DOHH2 (cell line): ENCODE measurements around the gene RAB5A.
"Not testable (repeated sequence)": the region's sequence is repeated elsewhere in the genome, so short reads cannot be mapped to it uniquely, and the experiment has no call there.

Experiments used
- H3F3A ChIP-seq: fragments of 200-600 bp; sonication (generic), shearing (Covaris generic); 2 replicates; pipeline ENCODE4 v1.6.0; 2016; ENCODE audit warnings: antibody characterized with exemption, mild to moderate bottlenecking; ENCODE audit not compliant: control insufficient read depth, insufficient read depth
- H3K27ac ChIP-seq: fragments of 200-600 bp; sonication (generic); 2 replicates; pipeline ENCODE4 v1.5.1; 2014; ENCODE audit warnings: low read depth, mild to moderate bottlenecking, low read length, moderate library complexity
- H3K27me3 ChIP-seq: fragments of 200-600 bp; sonication (generic); 2 replicates; pipeline ENCODE4 v1.6.1; 2014; ENCODE audit warnings: mild to moderate bottlenecking, low read length, mixed read lengths; ENCODE audit not compliant: control insufficient read depth
- H3K36me3 ChIP-seq: fragments of 200-600 bp; sonication (generic); 2 replicates; pipeline ENCODE4 v1.6.1; 2014; ENCODE audit warnings: mild to moderate bottlenecking, low read length, moderate library complexity, mixed read lengths; ENCODE audit not compliant: control insufficient read depth
- H3K4me1 ChIP-seq: fragments of 200-600 bp; sonication (generic); 2 replicates; pipeline ENCODE4 v1.6.1; 2014; ENCODE audit warnings: mild to moderate bottlenecking, low read length, mixed read lengths; ENCODE audit not compliant: control insufficient read depth
- H3K4me2 ChIP-seq: fragments of 200-600 bp; sonication (generic); 2 replicates; pipeline ENCODE4 v1.6.0; 2014; ENCODE audit warnings: mild to moderate bottlenecking, low read length, moderate library complexity
- H3K4me3 ChIP-seq: fragments of 200-600 bp; sonication (generic); 2 replicates; pipeline ENCODE4 v1.5.1; 2014; ENCODE audit warnings: mild to moderate bottlenecking, low read length, mixed read lengths
- H3K79me2 ChIP-seq: fragments of 200-600 bp; sonication (generic); 2 replicates; pipeline ENCODE4 v1.6.1; 2014; ENCODE audit warnings: mild to moderate bottlenecking, low read length, mixed read lengths; ENCODE audit not compliant: control insufficient read depth
- H3K9me2 ChIP-seq: fragments of 200-600 bp; sonication (generic); replicated peaks from 2 replicates; pipeline ENCODE4 v1.6.1; 2014; ENCODE audit warnings: mild to moderate bottlenecking, low read length, mixed read lengths; ENCODE audit not compliant: control insufficient read depth
- H3K9me3 ChIP-seq: fragments of 200-600 bp; sonication (generic); 2 replicates; pipeline ENCODE4 v1.6.1; 2014; ENCODE audit warnings: antibody characterized with exemption, low read length, mixed read lengths; ENCODE audit not compliant: control insufficient read depth, insufficient read depth
- H4K20me1 ChIP-seq: fragments of 200-600 bp; sonication (generic); 2 replicates; pipeline ENCODE4 v1.6.0; 2014; ENCODE audit warnings: low read depth, mild to moderate bottlenecking, antibody characterized with exemption, low read length, moderate library complexity; ENCODE audit not compliant: control insufficient read depth, insufficient read depth
- EZH2phosphoT487 ChIP-seq: fragments of 200-600 bp; sonication (generic); IDR thresholded peaks from 2 replicates; pipeline ENCODE4 v1.6.1; 2017; ENCODE audit warnings: borderline replicate concordance, mild to moderate bottlenecking, antibody characterized with exemption, low read length, moderate library complexity, mixed read lengths
- TF ChIP-seq, protein P1 (sequence below): fragments of 200-600 bp; sonication (generic); IDR thresholded peaks from one replicate; pipeline ENCODE4 v1.5.1; 2014; ENCODE audit warnings: antibody characterized with exemption, mild to moderate bottlenecking, low read depth, low read length; ENCODE audit not compliant: poor library complexity, severe bottlenecking

RAB5A gene

DNA sequence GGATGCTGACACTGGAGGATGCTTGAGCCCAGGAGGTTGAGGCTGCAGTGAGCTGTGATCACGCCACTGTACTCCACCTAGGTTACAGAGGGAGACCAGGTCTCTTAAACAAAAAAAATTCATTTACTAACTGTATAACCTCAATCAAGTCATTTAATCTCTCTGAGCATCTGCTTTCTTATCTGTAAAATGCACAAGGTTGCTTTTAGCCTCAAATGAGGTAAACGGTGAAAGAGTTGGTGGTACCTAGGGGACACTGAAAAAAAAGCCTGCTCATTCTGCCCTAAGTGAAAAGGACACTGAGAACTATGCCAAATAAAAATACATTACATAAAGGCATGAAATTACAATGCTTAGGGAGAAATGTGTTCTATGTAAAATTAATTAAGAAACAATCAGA, 61.7 kb downstream of the RAB5A start:
- H3K36me3 ChIP-seq = no peaks in the 10 kb centered on the region
- H3K79me2 ChIP-seq = no peaks in the 10 kb centered on the region
- no peaks in the 10 kb centered on the region for H3K9me3 ChIP-seq
- H3K27ac ChIP-seq = no peak overlapping the region
- no peaks in the 10 kb centered on the region for H3K9me2 ChIP-seq
- H3F3A ChIP-seq = no peaks in the 10 kb centered on the region
- no peaks in the 10 kb centered on the region for H4K20me1 ChIP-seq
- no peaks in the 10 kb centered on the region for H3K27me3 ChIP-seq
- H3K4me1 ChIP-seq = no peaks in the 10 kb centered on the region
- no peak overlapping the region for H3K4me2 ChIP-seq
- TF ChIP-seq, protein P1, sequence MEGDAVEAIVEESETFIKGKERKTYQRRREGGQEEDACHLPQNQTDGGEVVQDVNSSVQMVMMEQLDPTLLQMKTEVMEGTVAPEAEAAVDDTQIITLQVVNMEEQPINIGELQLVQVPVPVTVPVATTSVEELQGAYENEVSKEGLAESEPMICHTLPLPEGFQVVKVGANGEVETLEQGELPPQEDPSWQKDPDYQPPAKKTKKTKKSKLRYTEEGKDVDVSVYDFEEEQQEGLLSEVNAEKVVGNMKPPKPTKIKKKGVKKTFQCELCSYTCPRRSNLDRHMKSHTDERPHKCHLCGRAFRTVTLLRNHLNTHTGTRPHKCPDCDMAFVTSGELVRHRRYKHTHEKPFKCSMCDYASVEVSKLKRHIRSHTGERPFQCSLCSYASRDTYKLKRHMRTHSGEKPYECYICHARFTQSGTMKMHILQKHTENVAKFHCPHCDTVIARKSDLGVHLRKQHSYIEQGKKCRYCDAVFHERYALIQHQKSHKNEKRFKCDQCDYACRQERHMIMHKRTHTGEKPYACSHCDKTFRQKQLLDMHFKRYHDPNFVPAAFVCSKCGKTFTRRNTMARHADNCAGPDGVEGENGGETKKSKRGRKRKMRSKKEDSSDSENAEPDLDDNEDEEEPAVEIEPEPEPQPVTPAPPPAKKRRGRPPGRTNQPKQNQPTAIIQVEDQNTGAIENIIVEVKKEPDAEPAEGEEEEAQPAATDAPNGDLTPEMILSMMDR = no peak
- TF ChIP-seq EZH2phosphoT487 = no peak
- H3K4me3 ChIP-seq = no peak overlapping the region

DNA sequence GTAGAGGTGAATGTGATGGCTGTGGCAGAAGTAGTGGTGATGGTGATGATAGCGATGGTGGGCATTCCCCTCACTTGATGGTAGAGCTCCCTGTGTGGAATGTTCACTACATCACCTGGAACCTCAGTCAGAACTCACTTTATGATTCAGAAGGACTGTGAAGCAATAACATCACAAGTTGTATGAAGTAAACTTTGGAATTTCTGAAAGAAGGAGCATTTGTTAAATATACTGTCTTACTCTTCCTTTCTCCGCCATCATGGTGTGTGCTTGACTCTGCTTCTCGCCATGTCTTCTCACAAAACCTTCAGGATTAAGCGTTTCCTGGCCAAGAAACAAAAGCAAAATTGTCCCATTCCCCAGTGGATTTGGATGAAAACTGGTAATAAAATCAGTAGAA, 65.3 kb downstream of the RAB5A start, which contains the start of gene PP2D1:
TSS of gene PP2D1 (minus strand) at position 101 of the 400 bp plus-strand sequence. CDS start 192 bp downstream, outside the sequence.
- Histone ChIP-seq H3K79me2 (no peaks in the 10 kb centered on the region), H3K4me1 (no peaks in the 10 kb centered on the region), H3K4me2 (no peak within 1 kb of the TSS), H3K9me2 (no peaks in the 10 kb centered on the region), H3F3A (no peaks in the 10 kb centered on the region), H3K4me3 (no peak within 1 kb of the TSS), H3K27me3 (no peaks in the 10 kb centered on the region), H3K9me3 (no peaks in the 10 kb centered on the region), H3K27ac (no peak within 1 kb of the TSS), H4K20me1 (no peaks in the 10 kb centered on the region), H3K36me3 (no peaks in the 10 kb centered on the region)
- no peak for TF ChIP-seq EZH2phosphoT487
- TF ChIP-seq, protein P1 = no peak

DNA sequence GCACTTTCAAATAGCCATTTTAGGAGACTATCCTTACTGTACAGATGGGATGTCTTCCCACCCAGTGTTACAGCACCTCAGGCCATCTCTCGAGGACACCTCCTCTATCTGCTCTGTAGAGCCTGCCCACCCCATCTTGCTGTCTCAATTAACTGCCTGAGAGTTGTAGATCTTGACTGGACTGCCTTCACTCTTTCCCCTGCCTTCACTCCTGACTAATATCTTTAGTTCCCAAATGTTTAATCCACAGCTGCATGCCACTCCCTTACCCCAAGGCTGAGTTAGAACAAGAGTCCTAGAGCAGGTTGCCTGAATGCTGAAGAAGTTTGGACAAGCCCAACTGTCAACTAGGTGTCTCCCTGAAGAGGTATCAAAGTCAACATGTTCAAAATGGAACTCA, 66.5 kb downstream of the RAB5A start:
- no peak overlapping the region for H3K27ac ChIP-seq
- no peaks in the 10 kb centered on the region; the same call in 1 of the 2 replicates for H3F3A ChIP-seq
- no peaks in the 10 kb centered on the region for H3K9me2 ChIP-seq
- H3K27me3 ChIP-seq = no peaks in the 10 kb centered on the region
- no peaks in the 10 kb centered on the region for H4K20me1 ChIP-seq
- no peaks in the 10 kb centered on the region for H3K36me3 ChIP-seq
- H3K79me2 ChIP-seq = no peaks in the 10 kb centered on the region
- no peaks in the 10 kb centered on the region for H3K4me1 ChIP-seq
- no peak overlapping the region for H3K4me2 ChIP-seq
- H3K4me3 ChIP-seq = no peak overlapping the region
- TF ChIP-seq, protein P1 = no peak
- TF ChIP-seq EZH2phosphoT487 = no peak
- H3K9me3 ChIP-seq = no peaks in the 10 kb centered on the region

DNA sequence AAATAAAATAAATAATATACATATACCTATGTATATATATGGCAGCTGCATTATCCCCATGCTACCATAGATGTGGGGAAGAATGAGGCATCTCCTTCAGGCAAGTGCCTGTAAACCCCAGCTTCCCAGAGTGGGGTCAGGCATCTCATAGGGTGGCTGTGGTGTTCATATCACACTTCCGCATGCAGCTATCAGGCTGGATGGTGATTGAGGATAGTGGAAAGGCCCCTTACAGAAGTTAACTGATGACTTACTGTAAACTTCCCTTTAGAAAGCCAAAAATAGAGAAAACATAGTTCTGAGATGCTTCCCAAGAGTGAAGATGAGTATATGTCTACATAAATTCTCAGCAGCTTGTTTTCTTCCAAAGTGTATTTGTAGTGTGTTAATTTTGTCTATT, 68.6 kb downstream of the RAB5A start:
- H3K9me2 ChIP-seq = no peaks in the 10 kb centered on the region
- H3K4me2 ChIP-seq = no peak overlapping the region
- H3K27ac ChIP-seq = no peak overlapping the region
- no peak overlapping the region for H3K4me3 ChIP-seq
- no peaks in the 10 kb centered on the region for H3K4me1 ChIP-seq
- no peaks in the 10 kb centered on the region for H4K20me1 ChIP-seq
- H3K36me3 ChIP-seq = no peaks in the 10 kb centered on the region
- H3K9me3 ChIP-seq = no peaks in the 10 kb centered on the region
- H3F3A ChIP-seq = no peaks in the 10 kb centered on the region; the same call in 1 of the 2 replicates
- TF ChIP-seq, protein P1 = no peak
- no peak for TF ChIP-seq EZH2phosphoT487
- no peaks in the 10 kb centered on the region for H3K79me2 ChIP-seq
- H3K27me3 ChIP-seq = no peaks in the 10 kb centered on the region

DNA sequence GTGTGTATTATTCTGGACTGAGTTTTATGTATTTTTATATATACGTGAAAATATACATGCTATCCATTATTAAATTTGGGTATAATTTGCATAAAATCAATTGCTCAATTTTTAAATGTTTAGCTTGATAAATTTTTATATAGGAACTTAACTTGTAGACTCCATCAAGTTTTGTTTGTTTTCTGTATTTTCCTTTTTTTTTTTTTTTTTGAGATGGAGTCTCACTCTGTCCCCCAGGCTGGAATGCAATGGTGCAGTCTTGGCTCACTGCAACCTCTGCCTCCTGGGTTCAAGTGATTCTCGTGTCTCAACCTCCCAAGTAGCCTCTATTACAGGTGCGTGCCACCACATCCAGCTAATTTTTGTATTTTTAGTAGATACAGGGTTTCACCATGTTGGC, 69.2 kb downstream of the RAB5A start:
- H4K20me1 ChIP-seq, H3K4me1 ChIP-seq, H3K4me2 ChIP-seq, H3K36me3 ChIP-seq, H3F3A ChIP-seq, H3K9me3 ChIP-seq, H3K79me2 ChIP-seq, H3K27me3 ChIP-seq, H3K27ac ChIP-seq, H3K9me2 ChIP-seq, H3K4me3 ChIP-seq: not testable (repeated sequence)
